Naive thymus-derived CD8-positive, alpha-beta T cell (primary cell): ENCODE data around the gene DGUOK. TPM values are rescaled to one million over a fixed set of nuclear protein-coding genes. Genes with fewer than 3 reads are reported as not detected.

Experiments used
- ATAC-seq, 2 donors: fragments of 150-1000 bp; cut with Tn5 transposase in 1 of 2; sonication (Bioruptor Pico), chemical (Tn5 transposase) in 1 of 2; 1 replicate in 1 of 2; 2 replicates in 1 of 2; pipeline ENCODE4 v1.10.0; 2021; ENCODE audit warnings: mild to moderate bottlenecking in 2 of 2, moderate library complexity in 2 of 2
- POLR2A ChIA-PET: fragments of 350-600 bp; sonication (Branson Sonifier 250); formaldehyde crosslinking; loops from one replicate; lab custom pipeline; 2021; ENCODE audit warnings: antibody characterized with exemption; lab: Charles Lee
- DNase-seq, 10 donors: peaks; one replicate each; pipeline versions ENCODE4 v3.0.0 to v3.0.0-alpha.2; 2020 to 2022
- H3K27ac Mint-ChIP-seq, 10 donors: one replicate each; pipeline ENCODE4 v1.8.0; 2020 to 2022; ENCODE audit warnings: mild to moderate bottlenecking in 10 of 10, mixed read lengths in 10 of 10, moderate library complexity in 4 of 10, inconsistent platforms in 1 of 10
- H3K27me3 Mint-ChIP-seq, 5 donors: one replicate each; pipeline ENCODE4 v1.8.0; 2021 to 2022; ENCODE audit warnings: mixed read lengths in 5 of 5
- H3K36me3 Mint-ChIP-seq, 3 donors: one replicate each; pipeline ENCODE4 v1.8.0; 2020 to 2022; ENCODE audit warnings: mixed read lengths in 3 of 3, mild to moderate bottlenecking in 2 of 3, inconsistent platforms in 1 of 3
- H3K4me1 Mint-ChIP-seq, 4 donors: one replicate each; pipeline ENCODE4 v1.8.0; 2021 to 2022; ENCODE audit warnings: mixed read lengths in 4 of 4
- H3K4me3 Mint-ChIP-seq, 10 donors: one replicate each; pipeline ENCODE4 v1.8.0; 2020 to 2022; ENCODE audit warnings: mild to moderate bottlenecking in 10 of 10, mixed read lengths in 10 of 10, moderate library complexity in 6 of 10, inconsistent platforms in 1 of 10
- H3K9me3 Mint-ChIP-seq, 9 donors: one replicate each; pipeline ENCODE4 v1.8.0; 2020 to 2022; ENCODE audit warnings: mixed read lengths in 9 of 9, mild to moderate bottlenecking in 3 of 9, inconsistent platforms in 1 of 9, moderate library complexity in 1 of 9
- polyA plus RNA-seq, 3 donors: library from polyadenylated mRNA; unstranded; fragments of 300-500 nt; fragmentation: Illumina TruSeq; gene quantifications; one replicate each; pipeline ENCODE4 v1.2.3, GENCODE V29; 2021
- total RNA-seq, 8 experiments: library from RNA in 2 of 8; stranded (reverse) in 2 of 8; gene quantifications; one replicate each; pipeline ENCODE4 v1.2.3 and lab custom pipeline; 2021 to 2026

DGUOK gene
- total and polyA plus RNA-seq, 5 experiments from 2014 or later: 70.3 to 219 (median 207) TPM

- H3K27ac Mint-ChIP-seq: peak overlapping the region in 2 of 10 donors; percentile 0 to 33
- POLR2A ChIA-PET: interaction anchor here (0.8 to 1.0 kb wide), 2 partner anchors 16 to 76 kb away, joined by 3 to 10 read pairs; no protein-coding TSS in a partner anchor
- peaks cover 35 to 50% (median 46%) of the 10 kb centered on the region in 4 donors for H3K4me1 Mint-ChIP-seq
- peaks cover 0 to 9% (median 0%) of the 10 kb centered on the region in 9 donors for H3K9me3 Mint-ChIP-seq
- DNase-seq: no peak
- no peak for ATAC-seq
- no peak overlapping the region for H3K4me3 Mint-ChIP-seq
- peaks cover 0 to 5% (median 3%) of the 10 kb centered on the region in 3 donors for H3K36me3 Mint-ChIP-seq
- no peaks in the 10 kb centered on the region for H3K27me3 Mint-ChIP-seq
Observed at GRCh38 chr2:73965053-73965452, 38.4 kb downstream of the DGUOK start.

GRCh38 chr2:73968357-73968937 is 41.8 kb downstream of the DGUOK start:
- POLR2A ChIA-PET: interaction anchor here (0.7 to 1.7 kb wide), 2 partner anchors 19 to 30 kb away, joined by 4 to 5 read pairs; no protein-coding TSS in a partner anchor
- no peak for DNase-seq
- Mint-ChIP-seq H3K36me3 (no peaks in the 10 kb centered on the region), H3K4me3 (peak overlapping the region in 5 of 10 donors; percentile 5 to 50 (median 12)), H3K9me3 (peaks cover 0 to 2% (median 0%) of the 10 kb centered on the region in 9 donors), H3K4me1 (peaks cover 44 to 81% (median 79%) of the 10 kb centered on the region in 4 donors), H3K27ac (peak overlapping the region in 7 of 10 donors; percentile 20 to 91 (median 70)), H3K27me3 (no peaks in the 10 kb centered on the region)
- no peak for ATAC-seq

- POLR2A ChIA-PET: interaction anchor here (0.6 to 3.0 kb wide), 11 partner anchors 10 to 132 kb away, joined by 3 to 22 read pairs (median 4); partner anchors contain the start of gene TET3
- DNase-seq (no peak), ATAC-seq (no peak)
- Mint-ChIP-seq H3K4me1 (peaks cover 39 to 76% (median 73%) of the 10 kb centered on the region in 4 donors), H3K27me3 (no peaks in the 10 kb centered on the region), H3K9me3 (no peaks in the 10 kb centered on the region), H3K27ac (peak overlapping the region; percentile 3 to 98 (median 90)), H3K4me3 (peak overlapping the region in 8 of 10 donors; percentile 28 to 83 (median 60)), H3K36me3 (no peaks in the 10 kb centered on the region)
Observed at GRCh38 chr2:73969356-73969755, 42.7 kb downstream of the DGUOK start.

GRCh38 chr2:73970141-73970803 is 43.6 kb downstream of the DGUOK start:
- ATAC-seq: peak; percentile 11 to 22

GRCh38 chr2:73970850-73971471 is 44.3 kb downstream of the DGUOK start:
- DNase-seq (peak; percentile 39 to 85 (median 72)), ATAC-seq (peak; percentile 84 to 88)
- peak overlapping the region; percentile 65 to 90 (median 80) for H3K4me3 Mint-ChIP-seq
- no peaks in the 10 kb centered on the region for H3K36me3 Mint-ChIP-seq
- POLR2A ChIA-PET: interaction anchor here (0.8 to 3.0 kb wide), 15 partner anchors 8 to 58 kb away, joined by 3 to 22 read pairs (median 4); partner anchors contain the start of genes DGUOK and TET3
- H3K9me3 Mint-ChIP-seq: no peaks in the 10 kb centered on the region
- no peaks in the 10 kb centered on the region for H3K27me3 Mint-ChIP-seq
- peaks cover 36 to 80% (median 77%) of the 10 kb centered on the region in 4 donors for H3K4me1 Mint-ChIP-seq
- peak overlapping the region; percentile 89 to 98 (median 94) for H3K27ac Mint-ChIP-seq

More at GRCh38 chr2:73970141-73970803, 43.6 kb downstream of the DGUOK start:
- H3K27ac Mint-ChIP-seq: peak overlapping the region; percentile 89 to 98 (median 94)
- H3K36me3 Mint-ChIP-seq: no peaks in the 10 kb centered on the region
- H3K27me3 Mint-ChIP-seq: no peaks in the 10 kb centered on the region
- POLR2A ChIA-PET: interaction anchor here (0.7 to 3.0 kb wide), 19 partner anchors 9 to 131 kb away, joined by 3 to 22 read pairs (median 4); partner anchors contain the start of genes DGUOK and TET3
- no peaks in the 10 kb centered on the region for H3K9me3 Mint-ChIP-seq
- peak overlapping the region; percentile 65 to 90 (median 80) for H3K4me3 Mint-ChIP-seq
- no peak for DNase-seq
- peaks cover 32 to 73% (median 72%) of the 10 kb centered on the region in 4 donors for H3K4me1 Mint-ChIP-seq

- Mint-ChIP-seq H3K27me3 (no peaks in the 10 kb centered on the region), H3K4me3 (peak overlapping the region; percentile 65 to 90 (median 80)), H3K27ac (peak overlapping the region; percentile 89 to 98 (median 94)), H3K9me3 (no peaks in the 10 kb centered on the region), H3K36me3 (no peaks in the 10 kb centered on the region), H3K4me1 (peaks cover 36 to 85% (median 80%) of the 10 kb centered on the region in 4 donors)
- POLR2A ChIA-PET: interaction anchor here (0.8 to 3.0 kb wide), 11 partner anchors 8 to 44 kb away, joined by 3 to 22 read pairs (median 5); partner anchors contain the start of gene DGUOK
- no peak for DNase-seq
- no peak for ATAC-seq
Observed at GRCh38 chr2:73971722-73972121, 45.0 kb downstream of the DGUOK start.

GRCh38 chr2:73972846-73973245 is 46.2 kb downstream of the DGUOK start:
- Mint-ChIP-seq H3K9me3 (no peaks in the 10 kb centered on the region), H3K4me3 (peak overlapping the region in 4 of 10 donors; percentile 12 to 57 (median 26)), H3K27ac (peak overlapping the region in 8 of 10 donors; percentile 7 to 77 (median 46)), H3K27me3 (no peaks in the 10 kb centered on the region), H3K36me3 (no peaks in the 10 kb centered on the region), H3K4me1 (peaks cover 41 to 84% (median 82%) of the 10 kb centered on the region in 4 donors)
- DNase-seq (no peak), ATAC-seq (no peak)
- POLR2A ChIA-PET: interaction anchor here (1.2 kb wide), 1 partner anchor 10 kb away, joined by 7 read pairs; no protein-coding TSS in a partner anchor

- Mint-ChIP-seq H3K27ac (peak overlapping the region in 7 of 10 donors; percentile 16 to 73 (median 49)), H3K4me1 (peaks cover 34 to 85% (median 80%) of the 10 kb centered on the region in 4 donors), H3K9me3 (no peaks in the 10 kb centered on the region), H3K4me3 (peak overlapping the region in 2 of 10 donors; percentile 4 to 20), H3K36me3 (no peaks in the 10 kb centered on the region), H3K27me3 (no peaks in the 10 kb centered on the region)
- DNase-seq: no peak
- POLR2A ChIA-PET: interaction anchor here (0.6 to 1.2 kb wide), 3 partner anchors 42 to 1088 kb away, joined by 3 read pairs; partner anchors contain the start of gene MOB1A
- ATAC-seq: no peak
Observed at GRCh38 chr2:73975731-73976130, 49.1 kb downstream of the DGUOK start.

- ATAC-seq (no peak), DNase-seq (no peak)
- Mint-ChIP-seq H3K27ac (peak overlapping the region in 9 of 10 donors; percentile 62 to 92 (median 80)), H3K4me3 (peak overlapping the region in 7 of 10 donors; percentile 8 to 69 (median 45)), H3K27me3 (no peaks in the 10 kb centered on the region), H3K4me1 (peaks cover 37 to 85% (median 80%) of the 10 kb centered on the region in 4 donors), H3K9me3 (no peaks in the 10 kb centered on the region), H3K36me3 (no peaks in the 10 kb centered on the region)
- POLR2A ChIA-PET: interaction anchor here (1.2 kb wide), 2 partner anchors 43 to 202 kb away, joined by 3 read pairs; partner anchors contain the start of gene MOB1A
Observed at GRCh38 chr2:73976803-73977202, 50.1 kb downstream of the DGUOK start.

GRCh38 chr2:73977466-73977865 is 50.8 kb downstream of the DGUOK start:
- H3K4me3 Mint-ChIP-seq: peak overlapping the region in 7 of 10 donors; percentile 12 to 69 (median 45)
- no peaks in the 10 kb centered on the region for H3K27me3 Mint-ChIP-seq
- no peaks in the 10 kb centered on the region for H3K36me3 Mint-ChIP-seq
- H3K4me1 Mint-ChIP-seq: peaks cover 41 to 84% (median 82%) of the 10 kb centered on the region in 4 donors
- no peak for ATAC-seq
- no peak for DNase-seq
- POLR2A ChIA-PET: no interaction called here
- H3K27ac Mint-ChIP-seq: peak overlapping the region in 9 of 10 donors; percentile 56 to 92 (median 80)
- H3K9me3 Mint-ChIP-seq: no peaks in the 10 kb centered on the region

GRCh38 chr2:73979021-73979420 is 52.3 kb downstream of the DGUOK start:
- no peaks in the 10 kb centered on the region for H3K36me3 Mint-ChIP-seq
- no peaks in the 10 kb centered on the region for H3K27me3 Mint-ChIP-seq
- POLR2A ChIA-PET: interaction anchor here (0.5 to 2.9 kb wide), 7 partner anchors 8 to 479 kb away, joined by 3 to 22 read pairs (median 4); partner anchors contain the start of genes DGUOK, MOB1A and WBP1
- H3K9me3 Mint-ChIP-seq: no peaks in the 10 kb centered on the region
- H3K27ac Mint-ChIP-seq: peak overlapping the region; percentile 53 to 98 (median 94)
- ATAC-seq: peak; percentile 84 to 92
- peak overlapping the region; percentile 64 to 90 (median 80) for H3K4me3 Mint-ChIP-seq
- peak; percentile 40 to 87 (median 78) for DNase-seq
- H3K4me1 Mint-ChIP-seq: peaks cover 45 to 86% (median 85%) of the 10 kb centered on the region in 4 donors
